ENCODE results near the gene IFNLR1. TPM values are rescaled to one million over a fixed set of nuclear protein-coding genes. Genes with fewer than 3 reads are reported as not detected.

Gene IFNLR1
- total and polyA plus RNA-seq, 2 of the 8 experiments (the other 6 are each of a cell fraction or from before 2014, with no cell fraction given): 6.8 to 10.1 TPM

DNA sequence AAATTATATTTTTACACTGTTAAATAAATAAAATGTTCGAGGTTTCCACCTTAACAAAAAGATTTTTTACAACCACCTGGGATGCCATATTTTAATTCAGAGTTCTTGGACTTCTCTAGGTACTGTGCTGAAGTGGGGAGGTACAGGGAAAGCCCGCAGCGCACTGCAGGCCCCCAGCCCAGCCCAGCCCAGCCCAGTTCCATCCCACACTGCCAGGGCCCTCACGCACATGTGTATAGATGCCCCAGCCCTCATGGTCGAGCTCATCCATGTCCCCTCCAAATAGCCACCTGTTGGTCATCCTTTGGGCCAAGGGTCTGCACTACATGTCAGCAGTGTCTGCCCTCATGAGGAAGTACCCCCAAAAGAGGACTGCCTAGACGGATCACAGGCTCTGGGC, 63.5 kb downstream of the IFNLR1 start (continued):
- no peak for TF ChIP-seq RAD21 (IDR thresholded peaks at IDR 0.05 in 1 of 2, conservative IDR thresholded peaks at IDR 0.05 in 1 of 2; ENCODE audit: low read depth in 2 of 2, low read length in 2 of 2)
- TF ChIP-seq CTBP2 (IDR thresholded peaks at IDR 0.05; ENCODE audit: borderline replicate concordance, insufficient read depth, insufficient read length, low read length): no peak
- no peak for TF ChIP-seq KDM1A (IDR thresholded peaks at IDR 0.05; ENCODE audit: borderline replicate concordance, low read length)
- TF ChIP-seq ASH2L (IDR thresholded peaks at IDR 0.05; ENCODE audit: low read length): no peak
- no peak for TF ChIP-seq EGR1 (IDR thresholded peaks at IDR 0.05; ENCODE audit: borderline replicate concordance, low read depth, low read length)

Data from H1 (cell line).